Neural cell (in vitro differentiated cells): ENCODE data around the gene LPA. TPM values are rescaled to one million over a fixed set of nuclear protein-coding genes. Genes with fewer than 3 reads are reported as not detected.
"Not testable (repeated sequence)": the region's sequence is repeated elsewhere in the genome, so short reads cannot be mapped to it uniquely, and the experiment has no call there.

Experiments used
- H2AFZ ChIP-seq: fragments of 200-600, 300-800 bp; sonication (generic), shearing (Covaris generic); 2 replicates; pipeline ENCODE4 v1.6.0; 2014; ENCODE audit warnings: low read depth, mild to moderate bottlenecking, antibody characterized with exemption, low read length, moderate library complexity
- H3F3A ChIP-seq: fragments of 200-600 bp; shearing (Covaris generic); 2 replicates; pipeline ENCODE4 v1.6.1; 2016; ENCODE audit warnings: mild to moderate bottlenecking, moderate library complexity, mixed read lengths, antibody characterized with exemption, low read length; ENCODE audit not compliant: insufficient read depth, poor library complexity, severe bottlenecking
- H3K27ac ChIP-seq: fragments of 200-600, 300-800 bp; sonication (generic), shearing (Covaris generic); 2 replicates; pipeline ENCODE4 v1.5.1; 2014; ENCODE audit warnings: mild to moderate bottlenecking, low read length, moderate library complexity
- H3K27me3 ChIP-seq: fragments of 300-800, 200-600 bp; sonication (generic), shearing (Covaris generic); 2 replicates; pipeline ENCODE4 v1.6.0; 2014; ENCODE audit warnings: mild to moderate bottlenecking, low read depth, low read length, moderate library complexity; ENCODE audit not compliant: insufficient read depth
- H3K36me3 ChIP-seq: fragments of 300-800, 200-600 bp; sonication (generic), shearing (Covaris generic); 2 replicates; pipeline ENCODE4 v1.5.1; 2014; ENCODE audit warnings: mild to moderate bottlenecking, antibody characterized with exemption, low read length, moderate library complexity; ENCODE audit not compliant: insufficient read depth
- H3K4me2 ChIP-seq: fragments of 300-800, 200-600 bp; sonication (generic), shearing (Covaris generic); 2 replicates; pipeline ENCODE4 v1.6.0; 2014; ENCODE audit warnings: mild to moderate bottlenecking, low read length
- H3K4me3 ChIP-seq: fragments of 300-800, 200-600 bp; sonication (generic), shearing (Covaris generic); 2 replicates; pipeline ENCODE4 v1.5.1; 2014; ENCODE audit warnings: mild to moderate bottlenecking, low read length, moderate library complexity
- H3K79me2 ChIP-seq: fragments of 200-600 bp; shearing (Covaris generic); replicated peaks from 2 replicates; pipeline ENCODE4 v1.6.0; 2014; ENCODE audit warnings: mild to moderate bottlenecking, low read length, moderate library complexity; ENCODE audit not compliant: insufficient read depth
- H3K9ac ChIP-seq: fragments of 300-800, 200-600 bp; sonication (generic), shearing (Covaris generic); 2 replicates; pipeline ENCODE4 v1.6.1; 2016; ENCODE audit warnings: mild to moderate bottlenecking, low read length, mixed read lengths
- H3K9me2 ChIP-seq: fragments of 200-600 bp; shearing (Covaris generic); 2 replicates; pipeline ENCODE4 v1.6.1; 2016; ENCODE audit warnings: mild to moderate bottlenecking, low read length, mixed read lengths; ENCODE audit not compliant: insufficient read depth
- H3K9me3 ChIP-seq: fragments of 200-600, 300-800 bp; sonication (generic), shearing (Covaris generic); 2 replicates; pipeline ENCODE4 v1.6.1; 2016; ENCODE audit warnings: mild to moderate bottlenecking, mixed run types, low read length, moderate library complexity, mixed read lengths
- H4K20me1 ChIP-seq: fragments of 200-600 bp; shearing (Covaris generic); 2 replicates; pipeline ENCODE4 v1.6.1; 2016; ENCODE audit warnings: mild to moderate bottlenecking, mixed run types; ENCODE audit not compliant: insufficient read depth
- EZH2 ChIP-seq: fragments of 200-600, 300-800 bp; shearing (Covaris generic), sonication (generic); IDR thresholded peaks from 2 replicates; pipeline ENCODE4 v1.6.1; 2014; ENCODE audit warnings: antibody characterized with exemption, low read length, borderline replicate concordance, mild to moderate bottlenecking; ENCODE audit not compliant: insufficient read depth, poor library complexity, severe bottlenecking
- MXI1 ChIP-seq: fragments of 450-650 bp; conservative IDR thresholded peaks from 2 replicates; pipeline ENCODE4 v1.6.1; 2014; ENCODE audit warnings: antibody characterized with exemption, mild to moderate bottlenecking; ENCODE audit not compliant: poor library complexity, severe bottlenecking
- POLR2AphosphoS5 ChIP-seq: IDR thresholded peaks from 2 replicates; pipeline ENCODE4 v1.6.1; 2012
- RAD21 ChIP-seq: fragments of 450-650 bp; conservative IDR thresholded peaks from 2 replicates; pipeline ENCODE4 v1.6.1; 2014; ENCODE audit warnings: antibody characterized with exemption, mild to moderate bottlenecking, moderate library complexity
- REST ChIP-seq: IDR thresholded peaks from 2 replicates; pipeline ENCODE4 v1.6.1; 2012; ENCODE audit warnings: borderline replicate concordance
- SMC3 ChIP-seq: fragments of 450-650 bp; conservative IDR thresholded peaks from 2 replicates; pipeline ENCODE4 v1.6.1; 2014; ENCODE audit warnings: antibody characterized with exemption, mild to moderate bottlenecking, moderate library complexity; ENCODE audit not compliant: poor library complexity
- TAF1 ChIP-seq: IDR thresholded peaks from 2 replicates; pipeline ENCODE4 v1.6.1; 2012; ENCODE audit warnings: low read depth
- polyA plus RNA-seq: library from polyadenylated mRNA; depleted of rRNA; stranded (reverse); fragments of >200 nt; gene quantifications from 2 replicates; pipeline ENCODE4 v1.2.3, GENCODE V29; 2014

Gene LPA
- polyA plus RNA-seq, 1 donor from 2014 or later = not detected

DNA sequence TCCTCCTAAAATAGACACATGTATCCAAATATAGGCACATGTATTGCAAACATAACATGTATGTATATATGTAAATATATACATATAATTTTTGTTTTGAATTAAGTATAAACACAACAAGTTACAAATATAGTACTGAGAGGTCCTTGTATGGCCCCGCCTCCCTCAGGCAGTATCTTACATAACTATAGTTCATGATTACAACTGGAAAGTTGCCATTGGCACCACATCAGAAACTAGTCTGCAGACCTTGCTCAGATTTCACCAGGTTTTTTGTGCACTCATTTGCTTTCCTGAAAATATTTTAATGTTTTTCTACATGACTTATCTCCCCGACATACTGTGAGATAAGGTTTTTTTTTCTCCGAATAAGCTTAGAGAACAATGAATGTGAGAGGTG lies 32.8 kb upstream of the LPA start:
- not testable (repeated sequence) for H2AFZ ChIP-seq, H3K9me2 ChIP-seq, H3K36me3 ChIP-seq, H3K9me3 ChIP-seq, H3K9ac ChIP-seq, H3F3A ChIP-seq, H3K4me2 ChIP-seq, H4K20me1 ChIP-seq, H3K27me3 ChIP-seq, H3K27ac ChIP-seq, H3K79me2 ChIP-seq, H3K4me3 ChIP-seq

DNA sequence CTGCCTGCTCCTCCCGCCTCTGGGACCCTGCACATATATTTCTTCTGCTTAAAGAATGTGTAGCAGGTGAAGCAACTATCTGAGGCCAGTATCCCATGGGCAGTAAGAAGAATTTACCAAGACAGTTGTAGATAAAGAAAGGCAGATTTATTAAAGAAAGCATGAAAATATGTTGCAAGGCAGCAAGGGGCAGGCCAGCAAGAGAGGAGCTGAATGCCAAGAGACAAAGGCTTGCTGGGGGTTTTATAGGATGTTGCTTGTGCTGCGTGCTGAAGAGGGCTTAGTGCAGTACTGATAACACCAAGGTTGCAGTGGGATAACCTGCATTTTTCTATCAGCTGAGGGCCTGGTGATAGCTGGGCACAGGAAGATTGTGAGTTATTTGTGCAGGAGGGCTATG lies 31.5 kb upstream of the LPA start:
- not testable (repeated sequence) for H3K27ac ChIP-seq, H3K9ac ChIP-seq

DNA sequence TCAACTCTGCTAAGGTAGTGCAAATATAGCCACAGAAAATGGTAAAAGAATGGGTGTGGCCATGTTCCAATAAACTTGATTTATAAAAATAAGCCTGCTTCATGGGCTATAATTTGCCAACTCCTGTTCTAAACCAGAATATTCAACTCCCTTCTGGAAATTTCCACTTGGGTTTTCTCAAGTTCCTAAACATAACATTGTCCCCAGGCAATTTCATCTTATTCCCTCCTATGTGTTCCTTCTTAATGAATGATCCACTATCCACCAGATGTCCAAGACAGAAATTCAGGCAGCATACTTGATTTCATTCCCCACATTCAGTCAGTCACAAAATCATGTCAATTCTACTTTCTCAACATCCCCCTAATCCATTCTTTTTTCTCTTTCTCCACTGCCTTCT lies 30.9 kb upstream of the LPA start:
- not testable (repeated sequence) for H3K27me3 ChIP-seq, H3K27ac ChIP-seq, H3K9ac ChIP-seq, H3K9me2 ChIP-seq, H3F3A ChIP-seq, H3K79me2 ChIP-seq, H2AFZ ChIP-seq, H3K4me2 ChIP-seq, H3K36me3 ChIP-seq, H3K4me3 ChIP-seq, H3K9me3 ChIP-seq, H4K20me1 ChIP-seq

More for the DNA sequence above, 31.5 kb upstream of the LPA start:
- H3K9me2 ChIP-seq, H3K9me3 ChIP-seq, H3K27me3 ChIP-seq, H4K20me1 ChIP-seq, H2AFZ ChIP-seq, H3K4me3 ChIP-seq, H3K4me2 ChIP-seq, H3K79me2 ChIP-seq, H3F3A ChIP-seq, H3K36me3 ChIP-seq: not testable (repeated sequence)

GRCh38 chr6:160692369-160692959 lies 28.4 kb upstream of the LPA start:
- Histone ChIP-seq H3K27me3 (no peaks in the 10 kb centered on the region), H3K4me3 (no peak overlapping the region), H3K9ac (no peak overlapping the region), H2AFZ (no peak overlapping the region), H3K4me2 (no peak overlapping the region), H3K27ac (no peak overlapping the region), H3K36me3 (no peaks in the 10 kb centered on the region), H3K9me3 (no peaks in the 10 kb centered on the region), H3K79me2 (no peaks in the 10 kb centered on the region), H3F3A (no peaks in the 10 kb centered on the region), H4K20me1 (no peaks in the 10 kb centered on the region), H3K9me2 (no peaks in the 10 kb centered on the region)
- no peak for TF ChIP-seq SMC3
- TF ChIP-seq REST = no peak
- TF ChIP-seq RAD21 = no peak
- TF ChIP-seq MXI1 = no peak
- TF ChIP-seq TAF1 = no peak
- TF ChIP-seq POLR2AphosphoS5 = no peak
- no peak for TF ChIP-seq EZH2
